SK-N-SH (cell line): ENCODE data around the gene SAMD5. TPM values are rescaled to one million over a fixed set of nuclear protein-coding genes. Genes with fewer than 3 reads are reported as not detected.

ENCODE experiments used
- CTCF ChIA-PET: fragments of 300-600, 350-600 bp; formaldehyde crosslinking; extraction: SDS; loops from one replicate; lab custom pipeline; 2021; lab: Yijun Ruan, JAX
- POLR2A ChIA-PET: fragments of 350-600 bp; sonication (Branson Sonifier 250); formaldehyde crosslinking; extraction: SDS; loops from one replicate; lab custom pipeline; 2020; ENCODE audit warnings: antibody characterized with exemption, inconsistent platforms; lab: Yijun Ruan, JAX
- DNase-seq: peaks from one replicate; pipeline ENCODE4 v3.0.0; 2012
- H2AFZ ChIP-seq: fragments of 200-600 bp; sonication (generic); 2 replicates; pipeline ENCODE4 v1.8.1; 2016; ENCODE audit warnings: antibody characterized with exemption, mild to moderate bottlenecking, low read depth
- H3F3A ChIP-seq: fragments of 200-600 bp; sonication (generic); replicated peaks from 2 replicates; pipeline ENCODE3; 2016; ENCODE audit warnings: antibody characterized with exemption, mild to moderate bottlenecking; ENCODE audit not compliant: insufficient read depth
- H3K27ac ChIP-seq, 2 experiments: fragments of 200-500 bp in 1 of 2; fragments of 200-600 bp in 1 of 2; sonication (Bioruptor generic) in 1 of 2; sonication (generic), shearing (Covaris generic) in 1 of 2; 2 replicates each; pipeline versions ENCODE4 v1.5.1 to v1.6.1; 2014 to 2016; ENCODE audit warnings: low read depth in 2 of 2, inconsistent platforms in 1 of 2, low read length in 1 of 2, mild to moderate bottlenecking in 1 of 2, mixed read lengths in 1 of 2
- H3K27me3 ChIP-seq: fragments of 200-600 bp; sonication (generic), shearing (Covaris generic); 2 replicates; pipeline ENCODE4 v1.6.1; 2016; ENCODE audit warnings: mixed run types; ENCODE audit not compliant: insufficient read depth
- H3K36me3 ChIP-seq, 2 experiments: fragments of 200-500 bp in 1 of 2; fragments of 200-600 bp in 1 of 2; sonication (Bioruptor generic) in 1 of 2; sonication (generic) in 1 of 2; replicated peaks in 1 of 2; 2 replicates each; pipeline versions ENCODE3 to v1.5.1; 2014 to 2016; ENCODE audit warnings: low read length in 1 of 2, mild to moderate bottlenecking in 1 of 2; ENCODE audit not compliant: insufficient read depth in 2 of 2, control insufficient read depth in 1 of 2
- H3K4me1 ChIP-seq, 2 experiments: fragments of 200-500 bp in 1 of 2; fragments of 200-600 bp in 1 of 2; sonication (Bioruptor generic) in 1 of 2; sonication (generic), shearing (Covaris generic) in 1 of 2; 2 replicates each; pipeline versions ENCODE4 v1.5.1 to v1.6.1; 2014 to 2016; ENCODE audit warnings: low read depth in 1 of 2, low read length in 1 of 2, mixed run types in 1 of 2; ENCODE audit not compliant: insufficient read depth in 2 of 2, control insufficient read depth in 1 of 2
- H3K4me2 ChIP-seq: fragments of 200-600 bp; sonication (generic), shearing (Covaris generic); 2 replicates; pipeline ENCODE4 v1.6.1; 2017; ENCODE audit warnings: mixed run types
- H3K4me3 ChIP-seq, 2 experiments: fragments of 200-500 bp in 1 of 2; fragments of 200-600 bp in 1 of 2; sonication (Bioruptor generic) in 1 of 2; sonication (generic), shearing (Covaris generic) in 1 of 2; 2 replicates each; pipeline versions ENCODE4 v1.5.1 to v1.8.1; 2014 to 2016; ENCODE audit warnings: low read depth in 2 of 2, inconsistent platforms in 1 of 2, low read length in 1 of 2, mild to moderate bottlenecking in 1 of 2, mixed read lengths in 1 of 2, moderate library complexity in 1 of 2
- H3K79me2 ChIP-seq: fragments of 200-600 bp; sonication (generic); 2 replicates; pipeline ENCODE4 v1.8.1; 2017; ENCODE audit warnings: mild to moderate bottlenecking; ENCODE audit not compliant: insufficient read depth
- H3K9ac ChIP-seq: fragments of 200-600 bp; sonication (generic); 2 replicates; pipeline ENCODE4 v1.6.1; 2017; ENCODE audit warnings: mixed run types
- H3K9me2 ChIP-seq: fragments of 200-600 bp; sonication (generic); 2 replicates; pipeline ENCODE4 v1.6.1; 2017; ENCODE audit warnings: mixed run types
- H3K9me3 ChIP-seq: fragments of 200-600 bp; sonication (generic); 2 replicates; pipeline ENCODE4 v1.6.1; 2017; ENCODE audit warnings: mixed run types, mild to moderate bottlenecking, moderate library complexity
- H4K20me1 ChIP-seq: fragments of 200-600 bp; sonication (generic); 2 replicates; pipeline ENCODE4 v1.6.1; 2017; ENCODE audit warnings: mild to moderate bottlenecking, mixed run types; ENCODE audit not compliant: insufficient read depth
- CTCF ChIP-seq: fragments of 200-600 bp; sonication (generic); IDR thresholded peaks from 2 replicates; pipeline ENCODE4 v1.6.1; 2017; ENCODE audit warnings: antibody characterized with exemption, mild to moderate bottlenecking, moderate library complexity
- FOSL2 ChIP-seq: IDR thresholded peaks from 2 replicates; pipeline ENCODE4 v1.4.0; 2012; ENCODE audit warnings: low read depth, mild to moderate bottlenecking, moderate library complexity, borderline replicate concordance
- FOXM1 ChIP-seq: IDR thresholded peaks from 2 replicates; pipeline ENCODE4 v1.4.0; 2012; ENCODE audit warnings: low read depth, mild to moderate bottlenecking
- GABPA ChIP-seq: IDR thresholded peaks from 2 replicates; pipeline ENCODE4 v1.4.0; 2012; ENCODE audit warnings: low read depth, mild to moderate bottlenecking
- MXI1 ChIP-seq: IDR thresholded peaks from 2 replicates; pipeline ENCODE4 v1.6.1; 2012; ENCODE audit warnings: mild to moderate bottlenecking, low read depth, low read length, improper control_type of control experiment
- NFIC ChIP-seq: IDR thresholded peaks from 2 replicates; pipeline ENCODE4 v1.4.0; 2012; ENCODE audit warnings: borderline replicate concordance
- NRF1 ChIP-seq: IDR thresholded peaks from 2 replicates; pipeline ENCODE4 v1.6.1; 2012; ENCODE audit warnings: low read depth, mild to moderate bottlenecking, low read length
- RFX5 ChIP-seq: IDR thresholded peaks from 2 replicates; pipeline ENCODE4 v1.6.1; 2012; ENCODE audit warnings: mild to moderate bottlenecking, improper control_type of control experiment, low read length
- RXRA ChIP-seq: IDR thresholded peaks from 2 replicates; pipeline ENCODE4 v1.4.0; 2012; ENCODE audit warnings: low read depth, mild to moderate bottlenecking, borderline replicate concordance
- SIN3A ChIP-seq: IDR thresholded peaks from 2 replicates; pipeline ENCODE4 v1.6.1; 2012; ENCODE audit warnings: low read depth, mild to moderate bottlenecking, low read length, moderate library complexity, borderline replicate concordance
- SMC3 ChIP-seq: IDR thresholded peaks from 2 replicates; pipeline ENCODE4 v1.6.1; 2012; ENCODE audit warnings: low read depth, low read length, improper control_type of control experiment
- TCF12 ChIP-seq: IDR thresholded peaks from 2 replicates; pipeline ENCODE4 v1.4.0; 2012
- TEAD4 ChIP-seq: IDR thresholded peaks from 2 replicates; pipeline ENCODE4 v1.4.0; 2012; ENCODE audit warnings: mild to moderate bottlenecking, borderline replicate concordance; ENCODE audit not compliant: insufficient read depth
- USF2 ChIP-seq: fragments of 150-350 bp; IDR thresholded peaks from 2 replicates; pipeline ENCODE4 v1.6.1; 2017; ENCODE audit warnings: antibody characterized with exemption, low read length, low read depth, borderline replicate concordance
- YY1 ChIP-seq: IDR thresholded peaks from 2 replicates; pipeline ENCODE4 v1.4.0; 2012; ENCODE audit warnings: low read depth, mild to moderate bottlenecking
- ZBTB33 ChIP-seq: IDR thresholded peaks from 2 replicates; pipeline ENCODE4 v1.4.0; 2012; ENCODE audit warnings: low read depth, borderline replicate concordance
- WGBS: methylation state at CpG from one replicate; pipeline ENCODE4 v1.1.6; 2017; ENCODE audit warnings: low lambda C conversion rate; 5-methylcytosine and 5-hydroxymethylcytosine counted together
- polyA plus RNA-seq, 3 experiments: library from polyadenylated mRNA; depleted of rRNA; stranded (reverse); fragments of >200 nt; gene quantifications; 2 replicates each; pipeline ENCODE4 v1.2.3, GENCODE V29; 2012
- TF ChIP-seq, protein P1 (sequence below): IDR thresholded peaks from 2 replicates; pipeline ENCODE4; 2012
- TF ChIP-seq, protein P2 (sequence below): IDR thresholded peaks from 2 replicates; pipeline ENCODE4 v1.4.0; 2012; ENCODE audit warnings: low read depth, borderline replicate concordance

SAMD5 gene
- polyA plus RNA-seq, 1 of the 3 experiments (the other 2 are of a cell fraction): not detected

DNA sequence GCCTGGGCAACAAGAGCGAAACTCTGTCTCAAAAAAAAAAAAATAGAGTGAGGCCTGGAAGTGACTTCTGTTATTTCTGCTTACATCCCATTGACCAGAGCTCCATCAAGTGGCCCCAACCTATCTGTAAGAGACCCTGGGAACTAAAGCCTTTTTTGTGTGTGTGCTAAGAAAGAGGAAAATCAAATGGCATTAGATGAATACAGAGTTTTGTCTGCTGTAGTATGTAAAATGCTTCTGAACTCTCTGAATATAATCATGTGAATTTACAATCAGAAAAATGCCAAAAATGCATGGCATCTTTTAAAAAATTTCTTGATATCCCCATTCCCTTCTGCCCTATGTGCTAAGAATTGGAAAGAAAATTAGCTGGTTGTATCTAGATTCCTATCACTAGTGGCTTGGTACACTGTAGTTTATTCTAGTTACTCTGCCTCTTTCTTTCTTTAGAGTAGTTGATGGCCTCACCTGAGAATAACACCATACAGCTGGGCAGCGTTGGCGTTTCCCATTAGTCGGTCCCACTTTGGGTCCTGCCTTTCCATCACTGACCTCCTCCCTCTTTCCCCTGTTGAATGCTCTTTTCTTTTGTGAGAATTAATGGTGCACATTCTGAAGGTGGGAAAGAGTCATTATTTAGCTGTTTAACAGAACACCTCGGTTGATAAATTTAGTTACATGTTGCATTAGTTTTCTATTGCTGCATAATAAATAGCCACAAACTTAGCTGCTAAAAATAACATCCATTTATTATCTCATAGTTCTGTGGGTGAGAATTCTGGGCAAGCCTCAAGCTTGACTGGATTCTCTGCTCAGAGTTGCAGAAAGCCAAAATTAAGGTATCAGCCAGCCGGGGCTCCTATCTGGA is 38.2 kb downstream of the SAMD5 start:
- no peak overlapping the region for H2AFZ ChIP-seq
- no peak for TF ChIP-seq FOXM1
- no peak for TF ChIP-seq CTCF
- TF ChIP-seq FOSL2: no peak
- no peak for TF ChIP-seq YY1
- TF ChIP-seq TCF12: no peak
- TF ChIP-seq RFX5: no peak
- no peak for TF ChIP-seq MXI1
- TF ChIP-seq SIN3A: no peak
- TF ChIP-seq, protein P1, sequence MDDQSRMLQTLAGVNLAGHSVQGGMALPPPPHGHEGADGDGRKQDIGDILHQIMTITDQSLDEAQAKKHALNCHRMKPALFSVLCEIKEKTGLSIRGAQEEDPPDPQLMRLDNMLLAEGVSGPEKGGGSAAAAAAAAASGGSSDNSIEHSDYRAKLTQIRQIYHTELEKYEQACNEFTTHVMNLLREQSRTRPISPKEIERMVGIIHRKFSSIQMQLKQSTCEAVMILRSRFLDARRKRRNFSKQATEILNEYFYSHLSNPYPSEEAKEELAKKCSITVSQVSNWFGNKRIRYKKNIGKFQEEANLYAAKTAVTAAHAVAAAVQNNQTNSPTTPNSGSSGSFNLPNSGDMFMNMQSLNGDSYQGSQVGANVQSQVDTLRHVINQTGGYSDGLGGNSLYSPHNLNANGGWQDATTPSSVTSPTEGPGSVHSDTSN: no peak
- no peaks in the 10 kb centered on the region for H3K36me3 ChIP-seq
- H3K4me3 ChIP-seq: no peak overlapping the region
- ChIA-PET POLR2A (no interaction called here), CTCF (no interaction called here)
- DNase-seq: no peak
- no peaks in the 10 kb centered on the region for H3K27me3 ChIP-seq
- WGBS: 20% methylated on average over 6 of the region's 6 CpGs
- H3K79me2 ChIP-seq: no peaks in the 10 kb centered on the region
- H4K20me1 ChIP-seq: no peaks in the 10 kb centered on the region
- H3K9me3 ChIP-seq: no peaks in the 10 kb centered on the region
- H3F3A ChIP-seq: peaks cover 2% of the 10 kb centered on the region
- no peaks in the 10 kb centered on the region; a peak in 1 of 4 replicates for H3K4me1 ChIP-seq
- H3K9me2 ChIP-seq: no peaks in the 10 kb centered on the region
- H3K9ac ChIP-seq: no peak overlapping the region
- no peak overlapping the region for H3K27ac ChIP-seq
- H3K4me2 ChIP-seq: no peak overlapping the region

DNA sequence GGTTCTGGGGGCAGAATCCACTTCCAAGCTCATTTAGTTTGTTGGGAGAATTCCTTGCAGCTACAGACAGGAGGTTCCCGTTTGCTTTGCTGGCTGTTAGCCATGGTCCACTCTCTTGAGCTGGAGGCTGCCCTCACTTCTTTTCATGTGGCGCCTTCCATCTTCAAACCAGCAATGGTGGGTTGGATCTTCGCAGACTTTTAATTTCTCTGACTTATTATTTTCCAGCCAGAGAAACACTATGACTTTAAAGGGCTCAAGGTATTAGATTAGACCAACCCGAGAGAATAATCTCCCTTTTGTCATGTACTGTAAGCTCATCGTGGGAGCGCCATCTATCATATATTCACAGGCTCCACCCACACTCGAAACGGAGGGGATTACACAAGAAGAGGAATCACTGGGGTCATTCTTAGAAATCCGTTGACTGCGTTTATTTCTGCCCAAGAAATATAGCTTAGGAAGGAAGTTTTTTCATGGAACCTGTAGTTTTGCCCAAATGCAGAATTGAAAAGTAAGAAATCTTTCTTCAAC is 38.9 kb downstream of the SAMD5 start:
- Histone ChIP-seq H2AFZ (no peak overlapping the region), H3K4me3 (no peak overlapping the region), H3K4me1 (no peaks in the 10 kb centered on the region; a peak in 1 of 4 replicates), H4K20me1 (no peaks in the 10 kb centered on the region), H3K27ac (no peak overlapping the region), H3K9ac (no peak overlapping the region), H3K36me3 (no peaks in the 10 kb centered on the region), H3K4me2 (no peak overlapping the region), H3K9me2 (no peaks in the 10 kb centered on the region), H3K27me3 (no peaks in the 10 kb centered on the region; the same call in 1 of the 2 replicates), H3F3A (peaks cover 2% of the 10 kb centered on the region), H3K79me2 (no peaks in the 10 kb centered on the region), H3K9me3 (no peaks in the 10 kb centered on the region)
- CTCF ChIA-PET: interaction anchor here (0.9 kb wide), 1 partner anchor 20 kb away, joined by 4 read pairs; no protein-coding TSS in a partner anchor
- WGBS: 27% methylated on average over 9 of the region's 10 CpGs
- POLR2A ChIA-PET: no interaction called here
- DNase-seq: no peak
- TF ChIP-seq ZBTB33 (no peak), YY1 (no peak), NFIC (no peak), SMC3 (no peak), RFX5 (no peak), GABPA (no peak), RXRA (no peak), NRF1 (no peak), USF2 (no peak), TEAD4 (no peak)
- TF ChIP-seq, protein P1: no peak
- TF ChIP-seq, protein P2, sequence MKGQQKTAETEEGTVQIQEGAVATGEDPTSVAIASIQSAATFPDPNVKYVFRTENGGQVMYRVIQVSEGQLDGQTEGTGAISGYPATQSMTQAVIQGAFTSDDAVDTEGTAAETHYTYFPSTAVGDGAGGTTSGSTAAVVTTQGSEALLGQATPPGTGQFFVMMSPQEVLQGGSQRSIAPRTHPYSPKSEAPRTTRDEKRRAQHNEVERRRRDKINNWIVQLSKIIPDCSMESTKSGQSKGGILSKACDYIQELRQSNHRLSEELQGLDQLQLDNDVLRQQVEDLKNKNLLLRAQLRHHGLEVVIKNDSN: no peak
